CD4-positive, alpha-beta T cell treated with Interleukin-2 at 100 ng/mL for 4 hours (primary cell): ENCODE results near the gene CTNNBL1.
"Not testable (repeated sequence)": the region's sequence is repeated elsewhere in the genome, so short reads cannot be mapped to it uniquely, and the experiment has no call there.

Experiments
- DNase-seq: peaks from one replicate; pipeline ENCODE4 v3.0.0-alpha.2; 2020; ENCODE audit warnings: low spot score

CTNNBL1 gene

GRCh38 chr20:37693635-37694626, at the start of gene CTNNBL1:
Gene CTNNBL1, plus strand, starts transcription at chr20:37694030. Its CDS starts 93 bp downstream, at chr20:37694123.
- DNase-seq: peak; percentile 96

- DNase-seq: no peak
These were observed 49.2 kb upstream of the CTNNBL1 start for GRCh38 chr20:37644605-37645004.

- DNase-seq: no peak
These were observed 45.9 kb upstream of the CTNNBL1 start for GRCh38 chr20:37647946-37648345.

- DNase-seq: no peak
These were observed 44.8 kb upstream of the CTNNBL1 start for GRCh38 chr20:37649017-37649416.

GRCh38 chr20:37649676-37650370, 44.0 kb upstream of the CTNNBL1 start:
- DNase-seq: no peak

- DNase-seq: no peak
These were observed 43.2 kb upstream of the CTNNBL1 start for GRCh38 chr20:37650661-37651060.

GRCh38 chr20:37651932-37652331, 41.9 kb upstream of the CTNNBL1 start:
- no peak for DNase-seq

- DNase-seq: no peak
These were observed 36.9 kb upstream of the CTNNBL1 start for GRCh38 chr20:37656945-37657344.

GRCh38 chr20:37657924-37658804, 35.7 kb upstream of the CTNNBL1 start:
- no peak for DNase-seq

- no peak for DNase-seq
These were observed 32.3 kb upstream of the CTNNBL1 start for GRCh38 chr20:37661519-37661918.

GRCh38 chr20:37662308-37662707, 31.5 kb upstream of the CTNNBL1 start:
- no peak for DNase-seq

GRCh38 chr20:37664595-37664994, 29.2 kb upstream of the CTNNBL1 start:
- DNase-seq: not testable (repeated sequence)

- DNase-seq: no peak
These were observed 25.7 kb upstream of the CTNNBL1 start for GRCh38 chr20:37668166-37668565.

- no peak for DNase-seq
These were observed 24.6 kb upstream of the CTNNBL1 start for GRCh38 chr20:37669062-37669772.

- DNase-seq: no peak
These were observed 24.0 kb upstream of the CTNNBL1 start for GRCh38 chr20:37669773-37670236.

GRCh38 chr20:37670351-37670791, 23.5 kb upstream of the CTNNBL1 start:
- no peak for DNase-seq

GRCh38 chr20:37672143-37672542, 21.7 kb upstream of the CTNNBL1 start:
- DNase-seq: no peak

GRCh38 chr20:37673444-37673843, 20.4 kb upstream of the CTNNBL1 start:
- DNase-seq: no peak

GRCh38 chr20:37676440-37676839, 17.4 kb upstream of the CTNNBL1 start:
- DNase-seq: no peak

GRCh38 chr20:37677969-37678861, 15.6 kb upstream of the CTNNBL1 start:
- no peak for DNase-seq
